GM12878 (cell line): ENCODE results near the gene TAOK2. TPM values are rescaled to one million over a fixed set of nuclear protein-coding genes. Genes with fewer than 3 reads are reported as not detected.

Source experiments
- BACH1 ChIP-seq: fragments of 450-650 bp; IDR thresholded peaks from 2 replicates; pipeline ENCODE4 v1.6.1; 2017; ENCODE audit warnings: mild to moderate bottlenecking, borderline replicate concordance
- BCL11A ChIP-seq: IDR thresholded peaks from 2 replicates; pipeline ENCODE4 v1.6.1; 2011; ENCODE audit warnings: low read depth, low read length
- BRCA1 ChIP-seq: IDR thresholded peaks from 2 replicates; pipeline ENCODE4 v1.6.1; 2011; ENCODE audit warnings: low read depth, low read length, improper control_type of control experiment
- GABPA ChIP-seq: IDR thresholded peaks from 2 replicates; pipeline ENCODE4 v1.6.1; 2014; ENCODE audit warnings: antibody characterized with exemption, low read depth, mild to moderate bottlenecking, inconsistent platforms
- HDGF ChIP-seq: fragments of 450-650 bp; IDR thresholded peaks from 2 replicates; pipeline ENCODE4 v1.6.1; 2016; ENCODE audit warnings: antibody characterized with exemption
- LARP7 ChIP-seq: fragments of 450-650 bp; IDR thresholded peaks from 2 replicates; pipeline ENCODE4 v1.6.1; 2017; ENCODE audit warnings: mild to moderate bottlenecking
- PBX3 ChIP-seq: IDR thresholded peaks from 2 replicates; pipeline ENCODE4 v1.6.1; 2011; ENCODE audit warnings: mild to moderate bottlenecking, low read depth, low read length, moderate library complexity; ENCODE audit not compliant: insufficient replicate concordance
- POLR2AphosphoS5 ChIP-seq: IDR thresholded peaks from 2 replicates; pipeline ENCODE4 v1.6.1; 2011; ENCODE audit warnings: mild to moderate bottlenecking, low read length, inconsistent platforms
- RUNX3 ChIP-seq: IDR thresholded peaks from 2 replicates; pipeline ENCODE4 v1.6.1; 2012; ENCODE audit warnings: low read length, inconsistent platforms
- SIN3A ChIP-seq: IDR thresholded peaks from 2 replicates; pipeline ENCODE4 v1.6.1; 2012; ENCODE audit warnings: low read depth, low read length, improper control_type of control experiment
- SMC3 ChIP-seq: IDR thresholded peaks from 2 replicates; pipeline ENCODE4 v1.6.1; 2011; ENCODE audit warnings: low read length, improper control_type of control experiment, borderline replicate concordance
- SUPT20H ChIP-seq: IDR thresholded peaks from 2 replicates; pipeline ENCODE4 v1.6.1; 2011; ENCODE audit warnings: low read depth, mild to moderate bottlenecking, low read length, moderate library complexity, borderline replicate concordance; ENCODE audit not compliant: control insufficient read depth
- YY1 ChIP-seq: IDR thresholded peaks from 2 replicates; pipeline ENCODE4 v1.6.1; 2011; ENCODE audit warnings: low read depth, mild to moderate bottlenecking, low read length
- ZNF274 ChIP-seq: IDR thresholded peaks from one replicate; pipeline ENCODE4 v1.8.0; 2011; ENCODE audit not compliant: insufficient read length, insufficient read depth
- ZNF592 ChIP-seq: fragments of 450-650 bp; IDR thresholded peaks from 2 replicates; pipeline ENCODE4 v1.6.1; 2017; ENCODE audit warnings: mild to moderate bottlenecking, moderate library complexity
- polyA plus RNA-seq, 11 experiments: library from polyadenylated mRNA; depleted of rRNA in 4 of 11; unstranded in 6 of 11; stranded (reverse) in 5 of 11; fragments of >200 nt; fragmentation: Nextera tagmentation in 4 of 11; fragmentation: Illumina TruSeq in 1 of 11; extraction: Ambion mirVana in 4 of 11; extraction: Trizol in 1 of 11; gene quantifications; 1 replicate in 1 of 11; 2 replicates in 10 of 11; pipeline versions ENCODE4 v1.2.1 to v1.2.3, GENCODE V29; 2011 to 2016; ENCODE audit warnings: inconsistent platforms in 2 of 11, missing spikeins in 2 of 11, low read depth in 1 of 11
- total RNA-seq, 4 experiments: library from RNA; depleted of rRNA in 3 of 4; stranded (reverse); fragments of >200 nt in 3 of 4; fragmentation: Illumina TruSeq in 1 of 4; extraction: Trizol in 1 of 4; gene quantifications; 2 replicates each; pipeline versions ENCODE4 v1.2.1 to v1.2.3, GENCODE V29; 2013 to 2021
- TF ChIP-seq, protein P1 (sequence below): IDR thresholded peaks from 2 replicates; pipeline ENCODE4 v1.6.1; 2012; ENCODE audit warnings: mild to moderate bottlenecking, low read depth, low read length
- TF ChIP-seq, protein P2 (sequence below): fragments of 450-650 bp; formaldehyde crosslinking; IDR thresholded peaks from 2 replicates; pipeline ENCODE4 v1.4.0; 2020; ENCODE audit warnings: mild to moderate bottlenecking, moderate library complexity

Gene TAOK2
- total and polyA plus RNA-seq, 10 of the 15 experiments (the other 5 are each of a cell fraction or from before 2014, with no cell fraction given) = 0.14 to 40.2 (median 11.6) TPM

GRCh38 chr16:29961479-29962343 is 12.0 kb upstream of the TAOK2 start, which contains the start of gene TMEM219 (continued):
- TF ChIP-seq, protein P1, sequence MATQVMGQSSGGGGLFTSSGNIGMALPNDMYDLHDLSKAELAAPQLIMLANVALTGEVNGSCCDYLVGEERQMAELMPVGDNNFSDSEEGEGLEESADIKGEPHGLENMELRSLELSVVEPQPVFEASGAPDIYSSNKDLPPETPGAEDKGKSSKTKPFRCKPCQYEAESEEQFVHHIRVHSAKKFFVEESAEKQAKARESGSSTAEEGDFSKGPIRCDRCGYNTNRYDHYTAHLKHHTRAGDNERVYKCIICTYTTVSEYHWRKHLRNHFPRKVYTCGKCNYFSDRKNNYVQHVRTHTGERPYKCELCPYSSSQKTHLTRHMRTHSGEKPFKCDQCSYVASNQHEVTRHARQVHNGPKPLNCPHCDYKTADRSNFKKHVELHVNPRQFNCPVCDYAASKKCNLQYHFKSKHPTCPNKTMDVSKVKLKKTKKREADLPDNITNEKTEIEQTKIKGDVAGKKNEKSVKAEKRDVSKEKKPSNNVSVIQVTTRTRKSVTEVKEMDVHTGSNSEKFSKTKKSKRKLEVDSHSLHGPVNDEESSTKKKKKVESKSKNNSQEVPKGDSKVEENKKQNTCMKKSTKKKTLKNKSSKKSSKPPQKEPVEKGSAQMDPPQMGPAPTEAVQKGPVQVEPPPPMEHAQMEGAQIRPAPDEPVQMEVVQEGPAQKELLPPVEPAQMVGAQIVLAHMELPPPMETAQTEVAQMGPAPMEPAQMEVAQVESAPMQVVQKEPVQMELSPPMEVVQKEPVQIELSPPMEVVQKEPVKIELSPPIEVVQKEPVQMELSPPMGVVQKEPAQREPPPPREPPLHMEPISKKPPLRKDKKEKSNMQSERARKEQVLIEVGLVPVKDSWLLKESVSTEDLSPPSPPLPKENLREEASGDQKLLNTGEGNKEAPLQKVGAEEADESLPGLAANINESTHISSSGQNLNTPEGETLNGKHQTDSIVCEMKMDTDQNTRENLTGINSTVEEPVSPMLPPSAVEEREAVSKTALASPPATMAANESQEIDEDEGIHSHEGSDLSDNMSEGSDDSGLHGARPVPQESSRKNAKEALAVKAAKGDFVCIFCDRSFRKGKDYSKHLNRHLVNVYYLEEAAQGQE = no peak
- peak; percentile 84 for TF ChIP-seq LARP7
- TF ChIP-seq, protein P2, sequence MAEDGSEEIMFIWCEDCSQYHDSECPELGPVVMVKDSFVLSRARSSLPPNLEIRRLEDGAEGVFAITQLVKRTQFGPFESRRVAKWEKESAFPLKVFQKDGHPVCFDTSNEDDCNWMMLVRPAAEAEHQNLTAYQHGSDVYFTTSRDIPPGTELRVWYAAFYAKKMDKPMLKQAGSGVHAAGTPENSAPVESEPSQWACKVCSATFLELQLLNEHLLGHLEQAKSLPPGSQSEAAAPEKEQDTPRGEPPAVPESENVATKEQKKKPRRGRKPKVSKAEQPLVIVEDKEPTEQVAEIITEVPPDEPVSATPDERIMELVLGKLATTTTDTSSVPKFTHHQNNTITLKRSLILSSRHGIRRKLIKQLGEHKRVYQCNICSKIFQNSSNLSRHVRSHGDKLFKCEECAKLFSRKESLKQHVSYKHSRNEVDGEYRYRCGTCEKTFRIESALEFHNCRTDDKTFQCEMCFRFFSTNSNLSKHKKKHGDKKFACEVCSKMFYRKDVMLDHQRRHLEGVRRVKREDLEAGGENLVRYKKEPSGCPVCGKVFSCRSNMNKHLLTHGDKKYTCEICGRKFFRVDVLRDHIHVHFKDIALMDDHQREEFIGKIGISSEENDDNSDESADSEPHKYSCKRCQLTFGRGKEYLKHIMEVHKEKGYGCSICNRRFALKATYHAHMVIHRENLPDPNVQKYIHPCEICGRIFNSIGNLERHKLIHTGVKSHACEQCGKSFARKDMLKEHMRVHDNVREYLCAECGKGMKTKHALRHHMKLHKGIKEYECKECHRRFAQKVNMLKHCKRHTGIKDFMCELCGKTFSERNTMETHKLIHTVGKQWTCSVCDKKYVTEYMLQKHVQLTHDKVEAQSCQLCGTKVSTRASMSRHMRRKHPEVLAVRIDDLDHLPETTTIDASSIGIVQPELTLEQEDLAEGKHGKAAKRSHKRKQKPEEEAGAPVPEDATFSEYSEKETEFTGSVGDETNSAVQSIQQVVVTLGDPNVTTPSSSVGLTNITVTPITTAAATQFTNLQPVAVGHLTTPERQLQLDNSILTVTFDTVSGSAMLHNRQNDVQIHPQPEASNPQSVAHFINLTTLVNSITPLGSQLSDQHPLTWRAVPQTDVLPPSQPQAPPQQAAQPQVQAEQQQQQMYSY = no peak
- no peak for TF ChIP-seq ZNF592
- no peak for TF ChIP-seq GABPA
- 0 out of 2 replicates have a peak, but pooled peaks have one; percentile 48 for TF ChIP-seq BCL11A
- TF ChIP-seq SMC3 = no peak
- no peak for TF ChIP-seq RUNX3
- 0 out of 2 replicates have a peak, but pooled peaks have one; percentile 51 for TF ChIP-seq BACH1
- no peak for TF ChIP-seq SIN3A
- TF ChIP-seq HDGF = 0 out of 2 replicates have a peak, but pooled peaks have one; percentile 14
- no peak for TF ChIP-seq ZNF274
- TF ChIP-seq POLR2AphosphoS5 = peak; percentile 84
- TF ChIP-seq BRCA1 = no peak
- no peak for TF ChIP-seq PBX3
- no peak for TF ChIP-seq SUPT20H
- TF ChIP-seq YY1 = no peak
